Measurements from ENCODE around the gene WDR90. TPM values are rescaled to one million over a fixed set of nuclear protein-coding genes. Genes with fewer than 3 reads are reported as not detected.

Gene WDR90
- total RNA-seq, 1 experiment from 2014 or later: 47.9 TPM

DNA sequence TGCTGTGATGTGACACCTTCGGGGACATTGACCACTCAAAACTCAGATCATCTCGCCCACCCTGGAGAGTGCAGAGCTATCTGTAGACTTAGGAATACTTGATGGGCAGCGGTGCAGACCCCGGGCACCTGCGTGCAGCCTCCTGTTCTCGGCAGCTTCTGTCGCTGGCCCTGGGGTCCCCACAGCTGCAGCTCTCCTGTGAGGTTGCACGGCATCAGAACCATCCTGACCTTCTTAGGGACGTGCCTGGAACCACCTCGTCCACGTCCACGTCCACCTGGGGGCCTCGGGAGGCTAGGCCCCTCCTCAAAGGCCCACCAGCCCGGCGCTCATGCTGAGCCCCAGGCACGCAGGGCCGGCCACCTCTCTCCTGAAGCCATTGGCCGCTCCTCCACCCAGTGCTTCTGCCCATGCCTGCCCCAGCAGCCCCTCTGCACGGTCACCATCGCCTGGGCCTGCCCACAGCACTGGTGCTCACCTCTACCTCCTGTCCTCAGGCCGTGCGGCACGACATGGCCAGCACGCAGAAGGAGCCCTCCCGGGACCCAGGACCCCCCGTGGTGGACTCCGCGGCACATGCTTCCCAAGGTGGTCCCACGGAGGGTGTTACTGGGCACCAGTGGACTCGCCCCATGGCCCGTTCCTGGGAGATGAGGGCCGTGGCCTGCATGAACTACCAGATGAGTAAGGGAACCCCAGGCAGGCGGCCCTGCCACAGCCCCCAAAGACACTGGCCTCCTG is 20.7 kb upstream of the WDR90 start:
- Mint-ChIP-seq H3K27ac (ENCODE audit: low read depth, unreplicated experiment) (peak overlapping the region; percentile 82), H3K27me3 (ENCODE audit: insufficient read depth, unreplicated experiment) (no peaks in the 10 kb centered on the region), H3K4me1 (ENCODE audit: insufficient read depth, unreplicated experiment) (peaks cover 23% of the 10 kb centered on the region), H3K36me3 (ENCODE audit: insufficient read depth, unreplicated experiment) (peaks cover 26% of the 10 kb centered on the region), H3K9me3 (ENCODE audit: unreplicated experiment) (no peaks in the 10 kb centered on the region), H3K4me3 (ENCODE audit: unreplicated experiment) (peak overlapping the region; percentile 28)
- ChIA-PET CTCF (interaction anchor here (0.6 to 1.5 kb wide), 2 partner anchors 20 to 36 kb away, joined by 3 to 6 read pairs; no protein-coding TSS in a partner anchor), POLR2A (interaction anchor here (0.6 to 4.7 kb wide), 3 partner anchors 8 to 36 kb away, joined by 4 to 53 read pairs (median 25); partner anchors contain the start of genes METTL26 and RAB40C)
- TF ChIP-seq, protein P1, sequence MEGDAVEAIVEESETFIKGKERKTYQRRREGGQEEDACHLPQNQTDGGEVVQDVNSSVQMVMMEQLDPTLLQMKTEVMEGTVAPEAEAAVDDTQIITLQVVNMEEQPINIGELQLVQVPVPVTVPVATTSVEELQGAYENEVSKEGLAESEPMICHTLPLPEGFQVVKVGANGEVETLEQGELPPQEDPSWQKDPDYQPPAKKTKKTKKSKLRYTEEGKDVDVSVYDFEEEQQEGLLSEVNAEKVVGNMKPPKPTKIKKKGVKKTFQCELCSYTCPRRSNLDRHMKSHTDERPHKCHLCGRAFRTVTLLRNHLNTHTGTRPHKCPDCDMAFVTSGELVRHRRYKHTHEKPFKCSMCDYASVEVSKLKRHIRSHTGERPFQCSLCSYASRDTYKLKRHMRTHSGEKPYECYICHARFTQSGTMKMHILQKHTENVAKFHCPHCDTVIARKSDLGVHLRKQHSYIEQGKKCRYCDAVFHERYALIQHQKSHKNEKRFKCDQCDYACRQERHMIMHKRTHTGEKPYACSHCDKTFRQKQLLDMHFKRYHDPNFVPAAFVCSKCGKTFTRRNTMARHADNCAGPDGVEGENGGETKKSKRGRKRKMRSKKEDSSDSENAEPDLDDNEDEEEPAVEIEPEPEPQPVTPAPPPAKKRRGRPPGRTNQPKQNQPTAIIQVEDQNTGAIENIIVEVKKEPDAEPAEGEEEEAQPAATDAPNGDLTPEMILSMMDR (IDR thresholded peaks at IDR 0.05; ENCODE audit: unreplicated experiment): no peak
- BruUV-seq (replicated peaks): no TSS peak
- intact Hi-C loops (cut with micrococcal nuclease): no loop called here
- DNase-seq (ENCODE audit: unreplicated experiment): no peak

DNA sequence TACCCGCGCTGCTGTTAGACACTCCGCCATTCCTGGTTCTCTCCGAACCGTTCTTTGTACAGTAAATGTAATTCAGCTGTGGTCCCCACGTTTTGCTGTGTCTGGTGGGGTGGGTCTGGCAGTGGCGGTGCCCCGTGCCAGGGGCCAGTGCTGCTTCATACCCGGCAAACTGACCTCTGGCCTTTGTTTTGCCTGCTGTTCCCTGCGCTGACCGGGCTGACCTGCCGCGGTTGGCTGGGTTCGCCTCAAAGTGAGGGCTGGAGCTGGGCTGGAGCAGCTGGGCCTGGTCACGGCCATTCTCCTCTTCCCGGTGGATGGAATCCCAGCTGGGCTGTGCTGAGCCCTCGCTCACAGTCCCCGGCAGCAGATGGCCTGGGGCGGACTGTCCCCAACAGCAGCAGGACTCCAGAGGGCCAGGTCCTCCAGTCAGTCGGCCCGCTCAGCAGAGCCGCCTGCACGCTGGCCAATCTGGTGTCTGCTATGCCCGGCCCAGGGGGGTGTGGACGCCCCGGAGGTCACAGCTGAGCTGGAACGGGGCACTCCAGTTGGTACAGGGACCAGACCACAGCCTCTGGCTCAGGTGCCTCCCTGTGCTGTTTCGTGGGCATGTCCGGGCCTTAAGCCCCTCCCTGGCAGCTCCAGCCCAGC is 19.9 kb upstream of the WDR90 start:
- ChIA-PET CTCF (interaction anchor here (0.6 kb wide), 1 partner anchor 19 kb away, joined by 3 read pairs; no protein-coding TSS in a partner anchor), POLR2A (interaction anchor here (4.7 kb wide), 1 partner anchor 37 kb away, joined by 53 read pairs; the partner anchor contains the start of gene RAB40C)
- Mint-ChIP-seq H3K4me3 (ENCODE audit: unreplicated experiment) (no peak overlapping the region), H3K36me3 (ENCODE audit: insufficient read depth, unreplicated experiment) (peaks cover 26% of the 10 kb centered on the region), H3K27ac (ENCODE audit: low read depth, unreplicated experiment) (peak overlapping the region; percentile 82), H3K4me1 (ENCODE audit: insufficient read depth, unreplicated experiment) (peaks cover 23% of the 10 kb centered on the region), H3K9me3 (ENCODE audit: unreplicated experiment) (no peaks in the 10 kb centered on the region), H3K27me3 (ENCODE audit: insufficient read depth, unreplicated experiment) (no peaks in the 10 kb centered on the region)
- DNase-seq (ENCODE audit: unreplicated experiment): no peak
- TF ChIP-seq, protein P1 (IDR thresholded peaks at IDR 0.05; ENCODE audit: unreplicated experiment): no peak
- BruUV-seq (replicated peaks): no TSS peak
- intact Hi-C loops (cut with micrococcal nuclease): no loop called here

GRCh38 chr16:629833-630248 is 19.3 kb upstream of the WDR90 start:
- no TSS peak for BruUV-seq (replicated peaks)
- H3K4me3 Mint-ChIP-seq (ENCODE audit: unreplicated experiment): no peak overlapping the region
- TF ChIP-seq, protein P1 (IDR thresholded peaks at IDR 0.05; ENCODE audit: unreplicated experiment): no peak
- H3K36me3 Mint-ChIP-seq (ENCODE audit: insufficient read depth, unreplicated experiment): peaks cover 26% of the 10 kb centered on the region
- H3K4me1 Mint-ChIP-seq (ENCODE audit: insufficient read depth, unreplicated experiment): peaks cover 23% of the 10 kb centered on the region
- no peak overlapping the region for H3K27ac Mint-ChIP-seq (ENCODE audit: low read depth, unreplicated experiment)
- ChIA-PET POLR2A (interaction anchor here (4.7 kb wide), 1 partner anchor 38 kb away, joined by 53 read pairs; the partner anchor contains the start of gene RAB40C), CTCF (no interaction called here)
- H3K9me3 Mint-ChIP-seq (ENCODE audit: unreplicated experiment): no peaks in the 10 kb centered on the region
- intact Hi-C loops (cut with micrococcal nuclease): no loop called here
- H3K27me3 Mint-ChIP-seq (ENCODE audit: insufficient read depth, unreplicated experiment): no peaks in the 10 kb centered on the region
- no peak for DNase-seq (ENCODE audit: unreplicated experiment)

- H3K4me3 Mint-ChIP-seq (ENCODE audit: unreplicated experiment): no peak overlapping the region
- POLR2A ChIA-PET: interaction anchor here (1.0 to 4.7 kb wide), 2 partner anchors 9 to 38 kb away, joined by 3 to 53 read pairs; partner anchors contain the start of gene RAB40C
- no TSS peak for BruUV-seq (replicated peaks)
Observed at GRCh38 chr16:630249-630814, 18.8 kb upstream of the WDR90 start.

More at GRCh38 chr16:630249-630814, 18.8 kb upstream of the WDR90 start:
- TF ChIP-seq, protein P1 (IDR thresholded peaks at IDR 0.05; ENCODE audit: unreplicated experiment): no peak
- CTCF ChIA-PET: no interaction called here
- peaks cover 23% of the 10 kb centered on the region for H3K4me1 Mint-ChIP-seq (ENCODE audit: insufficient read depth, unreplicated experiment)
- H3K27ac Mint-ChIP-seq (ENCODE audit: low read depth, unreplicated experiment): no peak overlapping the region
- intact Hi-C loops (cut with micrococcal nuclease): no loop called here
- no peaks in the 10 kb centered on the region for H3K27me3 Mint-ChIP-seq (ENCODE audit: insufficient read depth, unreplicated experiment)
- no peaks in the 10 kb centered on the region for H3K9me3 Mint-ChIP-seq (ENCODE audit: unreplicated experiment)
- peaks cover 26% of the 10 kb centered on the region for H3K36me3 Mint-ChIP-seq (ENCODE audit: insufficient read depth, unreplicated experiment)
- DNase-seq (ENCODE audit: unreplicated experiment): no peak
